T1000 (cell line): ENCODE measurements around the gene STIMATE.
A peak's percentile ranks its signal among the peaks of the same experiment; 100 is the strongest.

Experiments used
- DNase-seq: peaks from one replicate; lab custom pipeline; 2025; ENCODE audit warnings: mixed read lengths; lab: John Stamatoyannopoulos, UW

Gene STIMATE

GRCh38 chr3:52897130-52898122 is at the start of gene STIMATE:
STIMATE (minus strand) TSS chr3:52897548; CDS start chr3:52897450, 98 bp downstream.
- peak; percentile 80 for DNase-seq

- DNase-seq = no peak
Measured at GRCh38 chr3:52939600-52939999, 42.3 kb upstream of the STIMATE start.

- DNase-seq = no peak
Measured at GRCh38 chr3:52934630-52935530, 37.5 kb upstream of the STIMATE start.

GRCh38 chr3:52931889-52932288 is 34.5 kb upstream of the STIMATE start:
- DNase-seq = no peak

- DNase-seq = no peak
Measured at GRCh38 chr3:52931328-52931727, 34.0 kb upstream of the STIMATE start.

DNA sequence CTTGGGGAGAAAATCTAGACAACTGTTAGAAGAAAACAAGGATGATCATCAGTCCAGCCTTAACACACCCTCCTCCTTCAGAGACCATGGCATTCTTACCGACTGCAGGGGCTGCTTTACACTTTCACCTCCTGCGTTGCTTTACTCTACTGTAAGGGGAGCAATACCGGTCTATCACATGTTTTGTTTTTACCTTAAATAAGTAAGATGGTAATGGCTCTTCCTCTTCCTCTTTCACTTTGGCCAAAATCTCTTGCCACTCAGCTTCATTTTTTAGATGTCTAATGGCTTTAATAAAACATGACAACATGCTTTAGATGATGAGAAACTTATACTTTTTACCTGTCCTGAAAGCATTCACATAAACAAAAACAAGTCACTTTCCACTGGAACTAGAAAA is 33.4 kb upstream of the STIMATE start:
- DNase-seq = no peak

DNA sequence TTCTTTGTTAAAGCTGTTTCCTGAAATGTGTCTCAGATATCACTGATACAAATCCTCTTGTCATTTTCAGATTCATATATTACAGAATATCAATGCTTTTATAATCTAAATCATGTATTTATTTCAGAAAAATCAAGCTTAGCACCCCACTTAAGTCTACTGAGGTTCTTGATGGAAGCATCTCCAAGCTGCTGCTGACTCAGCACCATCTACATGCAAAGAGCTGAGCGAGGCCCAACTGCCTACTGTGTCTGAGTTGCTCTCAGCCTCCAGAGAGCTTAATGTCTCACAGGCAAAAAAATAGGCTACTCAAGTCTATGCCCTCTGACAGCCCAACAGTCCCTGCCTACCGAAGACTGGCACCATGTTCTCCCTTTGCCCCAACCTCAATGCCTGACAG is 29.2 kb upstream of the STIMATE start:
- no peak for DNase-seq

DNA sequence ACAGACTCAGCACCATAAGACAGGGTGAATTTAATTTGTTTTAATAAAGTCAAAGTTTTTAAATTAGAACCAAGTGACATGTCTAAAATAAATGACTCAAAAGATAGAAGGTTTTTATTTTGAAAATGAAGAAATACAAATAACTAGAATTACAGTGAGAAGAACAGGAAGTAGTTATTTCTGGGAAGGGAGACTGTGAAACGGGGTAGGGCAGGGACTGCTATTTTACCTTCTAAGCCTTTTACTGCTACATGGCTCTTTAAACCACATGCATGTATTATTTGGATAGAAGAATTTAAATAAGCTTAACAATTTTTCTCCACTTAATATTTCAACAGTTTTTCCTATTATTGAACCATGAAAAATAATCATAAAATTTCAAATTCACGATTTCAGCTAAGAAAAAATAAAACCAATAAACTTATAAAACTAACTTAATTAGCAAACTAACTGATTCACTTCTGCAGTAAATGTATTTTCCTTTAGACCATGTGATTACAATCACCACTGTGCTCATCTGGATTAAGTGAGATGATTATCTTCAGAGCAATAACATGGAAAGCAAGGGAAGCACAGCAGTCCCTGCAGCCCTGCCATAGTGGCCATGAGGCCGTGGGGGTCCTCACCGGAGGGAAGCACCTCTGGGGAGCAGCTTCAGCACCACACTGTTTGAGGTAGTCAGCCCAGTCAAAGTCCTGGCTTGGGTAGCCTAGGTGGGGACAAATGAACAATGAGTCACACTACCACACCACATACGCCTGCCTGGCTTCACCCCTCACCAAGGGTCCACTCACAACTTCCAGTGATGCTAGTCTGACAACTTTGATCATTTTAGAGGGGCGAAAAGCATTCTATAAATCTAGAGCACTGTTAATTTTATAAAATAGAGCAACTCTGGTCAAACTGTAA is 28.3 kb upstream of the STIMATE start:
- DNase-seq = no peak

DNA sequence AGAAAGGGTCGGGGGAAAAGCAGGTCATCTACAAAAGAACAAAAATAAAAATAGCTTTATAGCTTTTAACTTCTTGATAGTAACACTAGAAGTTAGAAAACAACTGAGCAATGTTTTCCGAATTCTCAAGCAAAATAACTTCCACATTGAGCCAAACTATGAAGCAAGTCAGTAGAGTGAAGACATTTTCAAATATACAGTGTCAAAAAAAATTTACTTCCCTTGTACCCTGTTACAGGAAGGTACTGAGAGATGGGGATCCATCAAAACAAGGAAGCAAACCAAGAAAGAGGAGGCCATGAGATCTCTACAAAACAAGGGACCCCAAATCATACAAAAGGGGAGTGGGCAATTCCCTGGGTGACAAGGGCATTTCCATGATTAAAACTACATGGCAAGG is 26.6 kb upstream of the STIMATE start:
- DNase-seq = no peak

DNA sequence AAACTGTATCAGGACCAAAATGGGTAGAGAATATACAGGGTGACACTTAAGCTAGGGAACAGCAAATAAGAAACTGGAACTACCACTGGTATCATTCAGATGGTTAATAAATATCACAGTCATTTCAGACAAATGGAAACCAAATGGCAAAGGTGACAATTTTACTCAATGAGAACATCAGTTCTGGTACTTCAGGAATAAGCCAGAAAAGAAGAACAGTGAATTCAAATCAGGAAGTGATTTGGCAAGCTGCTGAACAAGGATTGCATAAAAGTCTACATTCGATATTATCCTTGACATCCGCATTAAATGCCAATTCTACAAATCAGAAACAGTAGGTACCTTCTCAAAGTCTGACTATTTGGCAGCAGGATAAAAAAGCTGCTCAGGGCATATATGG is 23.5 kb upstream of the STIMATE start:
- no peak for DNase-seq

GRCh38 chr3:52917044-52917443 is 19.7 kb upstream of the STIMATE start:
- no peak for DNase-seq

DNA sequence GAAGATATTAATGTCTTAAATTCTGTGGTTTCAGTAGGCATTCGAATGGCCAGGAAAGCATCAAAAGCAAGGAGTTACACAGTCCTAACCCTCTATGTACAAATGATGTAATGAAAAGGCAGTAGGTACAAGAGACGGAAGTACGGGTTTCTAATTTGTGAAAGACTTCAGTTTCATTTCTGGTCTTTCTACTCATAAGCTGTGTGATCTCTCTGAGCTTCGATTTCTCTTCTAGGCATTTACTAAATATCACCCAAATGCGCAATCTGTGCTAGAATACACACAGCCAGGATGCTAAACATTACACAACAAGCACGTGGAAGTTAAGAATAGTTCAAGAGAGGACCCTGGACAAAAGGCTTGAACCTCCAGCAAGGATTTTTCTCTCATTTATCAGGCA is 17.9 kb upstream of the STIMATE start:
- no peak for DNase-seq

DNA sequence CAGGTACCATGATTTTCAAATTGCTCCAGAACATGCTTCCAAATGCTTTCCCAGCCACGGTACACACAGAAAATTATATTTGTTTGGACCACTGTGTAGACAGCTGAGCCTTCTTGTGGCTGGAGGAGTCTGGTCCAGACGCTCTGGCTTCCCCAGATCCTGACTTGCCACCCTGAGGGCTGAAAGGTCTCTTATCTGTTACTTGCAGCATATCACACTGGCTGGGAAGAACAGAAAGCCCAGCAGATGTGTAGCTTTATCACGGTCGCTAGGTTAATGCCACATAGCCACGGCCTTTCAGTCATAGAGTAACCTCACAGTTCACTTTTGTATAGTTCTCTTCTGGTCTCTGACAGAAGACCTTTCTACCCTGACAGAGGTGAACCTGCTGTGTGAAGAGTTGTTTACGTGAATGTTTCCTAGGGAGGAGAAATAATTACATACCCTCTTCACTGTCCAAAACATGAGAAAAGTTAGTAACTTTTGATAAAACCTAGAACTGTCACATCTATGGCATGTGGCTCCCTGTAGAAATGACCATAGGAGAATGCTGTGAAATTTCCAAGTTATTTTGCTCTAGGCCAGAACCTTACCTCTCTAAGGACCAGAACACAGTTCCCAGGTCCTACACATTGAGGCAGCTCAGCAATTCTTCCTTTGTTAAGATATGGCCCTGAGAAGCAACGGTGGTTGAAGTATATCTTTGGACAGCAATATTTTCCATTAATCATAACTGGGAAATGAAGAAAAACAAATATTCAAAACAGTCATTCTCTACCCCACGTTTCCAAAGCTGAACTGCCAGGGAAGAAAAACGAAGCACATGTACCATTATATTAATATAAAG is 15.8 kb upstream of the STIMATE start:
- DNase-seq = no peak

- no peak for DNase-seq
Measured at GRCh38 chr3:52910823-52911222, 13.5 kb upstream of the STIMATE start.

DNA sequence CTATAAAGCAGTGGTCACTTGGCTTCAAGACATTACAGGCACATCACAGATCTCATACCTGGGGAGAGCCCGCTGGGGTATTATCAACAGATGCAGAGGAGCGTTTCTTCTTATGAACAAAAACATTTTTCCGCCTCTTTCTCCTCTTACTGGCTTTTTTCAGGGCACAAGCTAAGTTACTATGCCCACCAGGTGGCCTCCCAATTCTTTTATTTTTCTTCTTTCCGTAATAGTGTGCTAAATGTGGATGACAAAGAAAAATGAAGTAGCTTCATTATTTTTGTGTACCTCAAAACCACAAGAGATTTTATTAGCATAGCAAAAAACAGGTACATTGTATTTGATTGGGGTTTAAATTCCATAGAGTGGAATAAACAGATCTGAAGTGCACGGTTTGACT is 10.1 kb upstream of the STIMATE start:
- no peak for DNase-seq

GRCh38 chr3:52904552-52904951 is 7.2 kb upstream of the STIMATE start:
- no peak for DNase-seq

DNA sequence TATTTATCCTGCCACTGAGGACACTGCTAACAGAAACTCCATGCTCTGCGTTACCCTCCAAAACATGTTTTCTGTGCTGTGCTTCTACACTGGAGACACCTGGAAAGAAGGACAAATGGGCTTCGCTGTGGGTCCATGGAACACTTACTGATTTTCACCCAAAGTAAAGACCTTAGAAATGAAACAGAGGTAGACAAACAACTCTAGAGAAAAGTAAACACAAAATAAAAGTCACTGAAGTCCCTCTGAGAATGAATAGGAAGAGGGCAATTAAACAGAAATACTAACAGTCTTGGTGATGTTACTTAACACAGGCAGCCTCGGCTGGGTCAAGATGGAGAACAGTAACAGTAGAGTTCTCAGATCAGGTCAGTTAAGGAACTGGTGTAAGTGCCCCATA is 6.7 kb upstream of the STIMATE start:
- DNase-seq = no peak

GRCh38 chr3:52896613-52897012 is 735 bp downstream of the STIMATE start:
- DNase-seq = no peak

DNA sequence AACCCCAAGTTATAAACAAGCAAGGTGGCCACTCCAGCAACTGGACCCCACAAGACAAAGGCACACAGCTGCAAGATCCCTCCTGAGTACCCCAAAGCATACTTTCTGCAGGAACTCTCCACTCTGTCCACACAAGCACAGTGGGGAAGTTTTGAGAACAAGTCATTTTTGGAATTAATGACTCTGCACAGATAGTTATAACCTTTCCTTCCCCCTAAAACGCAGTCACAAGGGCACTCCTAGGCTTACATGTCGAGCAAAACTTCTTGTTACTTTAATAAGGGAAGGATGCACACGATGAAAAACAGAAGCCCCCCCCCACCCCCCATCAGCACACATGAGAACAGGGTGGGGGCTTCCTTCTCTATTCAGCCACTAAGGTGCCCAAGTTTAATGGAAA is 1.2 kb downstream of the STIMATE start:
- no peak for DNase-seq

DNA sequence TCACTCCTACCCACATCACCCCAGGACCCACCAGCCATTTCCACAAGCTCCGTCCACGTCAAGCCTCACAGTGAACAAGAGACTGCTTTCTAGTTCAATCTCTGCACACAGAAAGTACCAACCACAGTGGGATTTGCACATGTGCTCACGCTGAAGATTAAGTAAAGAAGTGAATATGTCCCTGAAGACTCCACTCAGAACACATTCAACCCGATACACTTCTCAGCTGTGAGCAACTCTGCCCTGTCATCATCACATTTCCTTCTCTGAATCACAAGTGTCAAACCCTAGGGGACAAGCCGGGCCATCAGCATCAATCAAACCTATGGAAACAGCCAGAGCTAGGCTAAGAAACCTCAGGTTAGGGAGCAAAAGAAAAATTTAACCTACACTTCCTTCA is 1.9 kb downstream of the STIMATE start:
- no peak for DNase-seq

GRCh38 chr3:52894756-52895155 is 2.6 kb downstream of the STIMATE start:
- no peak for DNase-seq
